Vagina (tissue), 2 donors: Measurements from ENCODE around the gene EYA4. TPM values are rescaled to one million over a fixed set of nuclear protein-coding genes. Genes with fewer than 3 reads are reported as not detected.

Experiments used
- DNase-seq, 2 donors: peaks; one replicate each; pipeline ENCODE4 v3.0.0-alpha.2; 2017; ENCODE audit errors: extremely low spot score in 2 of 2
- H3K27ac ChIP-seq: fragments of 200-600 bp; sonication (generic); one replicate; pipeline ENCODE4 v1.5.1; 2019
- H3K27me3 ChIP-seq: fragments of 200-600 bp; sonication (generic); one replicate; pipeline ENCODE4 v1.5.1; 2019
- H3K36me3 ChIP-seq, 2 donors: fragments of 200-600 bp; sonication (generic); one replicate each; pipeline ENCODE4 v1.5.1; 2017 to 2019
- H3K4me1 ChIP-seq: fragments of 200-600 bp; sonication (generic); one replicate; pipeline ENCODE4 v1.5.1; 2019
- H3K4me3 ChIP-seq, 2 donors: fragments of 200-600 bp; sonication (generic); 1 replicate in 1 of 2; 2 replicates in 1 of 2; pipeline ENCODE4 v1.5.1; 2016 to 2019
- H3K9me3 ChIP-seq: fragments of 200-600 bp; sonication (generic); one replicate; pipeline ENCODE4 v1.5.1; 2019
- POLR2A ChIP-seq, 2 donors: fragments of 450-650 bp; IDR thresholded peaks; one replicate each; pipeline ENCODE4 v1.6.1; 2017; ENCODE audit warnings: antibody characterized with exemption in 2 of 2, mild to moderate bottlenecking in 2 of 2, moderate library complexity in 2 of 2
- POLR2AphosphoS5 ChIP-seq, 2 donors: sonication (generic); formaldehyde crosslinking; IDR thresholded peaks; one replicate each; pipeline ENCODE4 v1.9.0; 2017; ENCODE audit warnings: antibody characterized with exemption in 2 of 2, mild to moderate bottlenecking in 2 of 2, low read depth in 1 of 2; ENCODE audit not compliant: insufficient read depth in 1 of 2
- intact Hi-C: fragments of 100-400 bp; cut with DNase I; formaldehyde crosslinking; loops from one replicate; pipeline ENCODE4 v1.15.1; 2023
- total RNA-seq: library from RNA; depleted of rRNA; stranded (reverse); fragments of >200 nt; gene quantifications from one replicate; pipeline ENCODE4 v1.2.3, GENCODE V29; 2016
- TF ChIP-seq, protein P1 (sequence below), 3 experiments: fragments of 450-650 bp in 2 of 3; fragments of 200-600 bp in 1 of 3; sonication (generic) in 1 of 3; IDR thresholded peaks; one replicate each; pipeline ENCODE4 v1.5.1; 2017 to 2019; ENCODE audit warnings: antibody characterized with exemption in 3 of 3, mild to moderate bottlenecking in 2 of 3, moderate library complexity in 2 of 3

The EYA4 gene
- total RNA-seq, 1 donor from 2014 or later = 18.7 TPM

DNA sequence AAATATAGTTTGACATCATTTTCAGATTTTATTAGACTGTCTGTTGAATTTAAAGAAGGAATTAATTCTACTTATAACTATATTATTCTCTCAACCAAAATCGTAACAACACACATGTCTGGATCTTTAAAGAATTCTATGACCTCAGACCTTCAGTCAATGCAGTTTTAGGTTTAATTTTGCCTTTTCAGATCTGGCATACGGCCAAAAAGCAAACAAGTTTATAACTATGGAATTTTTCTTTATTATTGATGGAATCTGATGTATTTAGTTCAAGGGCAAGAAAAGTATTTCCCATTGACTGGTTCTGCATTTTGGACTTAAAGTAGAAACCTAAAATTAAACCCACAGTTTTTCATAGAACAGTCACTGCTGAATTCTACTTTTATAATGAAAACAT lies 233.4 kb downstream of the EYA4 start:
- Histone ChIP-seq H3K4me1 (no peaks in the 10 kb centered on the region), H3K9me3 (no peaks in the 10 kb centered on the region), H3K27ac (no peak overlapping the region), H3K36me3 (no peaks in the 10 kb centered on the region), H3K4me3 (no peak overlapping the region), H3K27me3 (no peaks in the 10 kb centered on the region)
- TF ChIP-seq POLR2A (IDR thresholded peaks at IDR 0.05) = no peak
- TF ChIP-seq POLR2AphosphoS5 (IDR thresholded peaks at IDR 0.05; ENCODE audit: insufficient read depth in 1 of 2, low read depth in 1 of 2) = no peak
- TF ChIP-seq, protein P1, sequence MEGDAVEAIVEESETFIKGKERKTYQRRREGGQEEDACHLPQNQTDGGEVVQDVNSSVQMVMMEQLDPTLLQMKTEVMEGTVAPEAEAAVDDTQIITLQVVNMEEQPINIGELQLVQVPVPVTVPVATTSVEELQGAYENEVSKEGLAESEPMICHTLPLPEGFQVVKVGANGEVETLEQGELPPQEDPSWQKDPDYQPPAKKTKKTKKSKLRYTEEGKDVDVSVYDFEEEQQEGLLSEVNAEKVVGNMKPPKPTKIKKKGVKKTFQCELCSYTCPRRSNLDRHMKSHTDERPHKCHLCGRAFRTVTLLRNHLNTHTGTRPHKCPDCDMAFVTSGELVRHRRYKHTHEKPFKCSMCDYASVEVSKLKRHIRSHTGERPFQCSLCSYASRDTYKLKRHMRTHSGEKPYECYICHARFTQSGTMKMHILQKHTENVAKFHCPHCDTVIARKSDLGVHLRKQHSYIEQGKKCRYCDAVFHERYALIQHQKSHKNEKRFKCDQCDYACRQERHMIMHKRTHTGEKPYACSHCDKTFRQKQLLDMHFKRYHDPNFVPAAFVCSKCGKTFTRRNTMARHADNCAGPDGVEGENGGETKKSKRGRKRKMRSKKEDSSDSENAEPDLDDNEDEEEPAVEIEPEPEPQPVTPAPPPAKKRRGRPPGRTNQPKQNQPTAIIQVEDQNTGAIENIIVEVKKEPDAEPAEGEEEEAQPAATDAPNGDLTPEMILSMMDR (IDR thresholded peaks at IDR 0.05) = no peak
- intact Hi-C loops = no loop called here
- no peak for DNase-seq

DNA sequence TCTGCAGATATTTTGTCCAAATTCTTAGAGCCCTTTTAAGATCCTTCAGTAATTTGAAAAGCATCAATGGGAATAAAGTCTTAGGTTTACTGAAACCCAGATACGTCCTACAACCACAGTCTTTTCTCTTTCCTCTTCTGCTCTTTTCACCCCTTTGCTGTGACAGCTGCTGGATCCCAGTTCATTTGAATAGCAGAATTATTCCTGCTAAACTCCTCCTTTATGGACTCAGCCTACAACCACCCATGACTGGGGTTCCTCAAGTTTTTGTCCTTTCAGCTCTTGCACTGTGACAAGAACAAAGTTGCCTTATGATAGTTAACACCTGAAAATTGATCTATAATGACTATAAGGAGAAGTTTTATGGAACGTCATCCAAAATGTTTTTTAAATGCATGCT lies 237.5 kb downstream of the EYA4 start:
- TF ChIP-seq POLR2A (IDR thresholded peaks at IDR 0.05) = no peak
- TF ChIP-seq POLR2AphosphoS5 (IDR thresholded peaks at IDR 0.05; ENCODE audit: insufficient read depth in 1 of 2, low read depth in 1 of 2) = no peak
- TF ChIP-seq, protein P1 (IDR thresholded peaks at IDR 0.05) = no peak
- intact Hi-C loops = no loop called here

DNA sequence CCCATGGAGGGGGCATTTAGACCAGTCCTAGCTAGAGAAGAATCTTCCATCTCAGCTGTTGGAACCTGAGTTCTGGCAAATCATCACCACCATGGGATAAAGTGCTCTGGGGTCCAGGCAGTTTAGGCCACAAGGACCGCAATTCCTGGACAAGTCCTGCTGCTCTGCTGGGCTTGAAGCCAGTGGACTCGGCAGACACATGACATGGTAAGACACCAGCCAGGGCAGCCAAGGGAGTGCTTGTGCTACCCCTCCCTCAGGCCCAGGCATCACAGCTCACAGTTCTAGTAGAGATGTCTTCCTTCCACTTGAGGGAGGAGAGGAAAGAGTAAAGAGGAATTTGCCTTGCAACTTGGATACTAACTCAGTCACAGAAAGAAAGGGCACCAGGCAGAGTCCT lies 246.0 kb downstream of the EYA4 start:
- Histone ChIP-seq H3K27ac (no peak overlapping the region), H3K4me3 (no peak overlapping the region), H3K36me3 (no peaks in the 10 kb centered on the region), H3K9me3 (no peaks in the 10 kb centered on the region), H3K27me3 (no peaks in the 10 kb centered on the region), H3K4me1 (no peaks in the 10 kb centered on the region)
- DNase-seq = no peak
- intact Hi-C loops = no loop called here
- TF ChIP-seq, protein P1 (IDR thresholded peaks at IDR 0.05) = no peak
- TF ChIP-seq POLR2AphosphoS5 (IDR thresholded peaks at IDR 0.05; ENCODE audit: insufficient read depth in 1 of 2, low read depth in 1 of 2) (no peak), POLR2A (IDR thresholded peaks at IDR 0.05) (no peak)

More for the DNA sequence above, 237.5 kb downstream of the EYA4 start:
- no peak overlapping the region for H3K4me3 ChIP-seq
- DNase-seq = no peak
- no peaks in the 10 kb centered on the region for H3K36me3 ChIP-seq
- no peaks in the 10 kb centered on the region for H3K4me1 ChIP-seq
- H3K9me3 ChIP-seq = no peaks in the 10 kb centered on the region
- H3K27ac ChIP-seq = no peak overlapping the region
- no peaks in the 10 kb centered on the region for H3K27me3 ChIP-seq

DNA sequence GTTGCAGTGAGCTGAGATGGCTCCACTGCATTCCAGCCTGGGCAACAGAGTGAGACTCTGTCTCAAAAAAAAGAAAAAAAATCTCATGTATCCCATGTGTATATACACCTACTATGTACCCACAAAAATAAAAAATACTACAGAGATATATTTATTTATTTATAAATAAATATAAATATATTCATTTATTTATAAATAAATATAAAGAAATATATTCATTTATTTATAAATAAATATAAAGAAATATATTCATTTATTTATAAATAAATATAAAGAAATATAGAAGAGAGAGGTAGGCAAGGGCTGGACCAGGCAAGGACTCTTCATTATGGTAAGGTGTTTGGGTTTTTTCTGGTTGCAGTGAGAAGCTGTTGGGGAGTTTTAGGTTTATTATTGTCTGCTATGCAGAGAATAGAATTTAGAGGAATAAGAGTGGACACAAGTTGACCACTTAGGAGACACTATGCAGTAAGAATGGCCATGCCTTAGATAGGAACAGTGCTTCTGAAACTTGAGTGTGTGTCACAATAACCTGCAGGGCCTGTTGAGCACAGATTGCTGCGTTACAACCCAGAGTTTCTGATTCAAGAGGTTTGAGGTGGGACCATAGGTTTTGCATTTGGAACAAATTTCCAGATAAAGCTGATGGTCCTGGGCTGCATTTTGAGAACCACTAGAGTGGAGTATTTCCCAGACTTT lies 254.2 kb downstream of the EYA4 start:
- intact Hi-C loops = no loop called here
- H3K9me3 ChIP-seq = no peaks in the 10 kb centered on the region
- no peaks in the 10 kb centered on the region for H3K36me3 ChIP-seq
- no peak overlapping the region for H3K27ac ChIP-seq
- H3K27me3 ChIP-seq = no peaks in the 10 kb centered on the region
- no peak for TF ChIP-seq POLR2AphosphoS5 (IDR thresholded peaks at IDR 0.05; ENCODE audit: insufficient read depth in 1 of 2, low read depth in 1 of 2)
- TF ChIP-seq POLR2A (IDR thresholded peaks at IDR 0.05) = no peak
- TF ChIP-seq, protein P1 (IDR thresholded peaks at IDR 0.05) = no peak
- no peak overlapping the region for H3K4me3 ChIP-seq
- no peak for DNase-seq
- H3K4me1 ChIP-seq = no peaks in the 10 kb centered on the region

DNA sequence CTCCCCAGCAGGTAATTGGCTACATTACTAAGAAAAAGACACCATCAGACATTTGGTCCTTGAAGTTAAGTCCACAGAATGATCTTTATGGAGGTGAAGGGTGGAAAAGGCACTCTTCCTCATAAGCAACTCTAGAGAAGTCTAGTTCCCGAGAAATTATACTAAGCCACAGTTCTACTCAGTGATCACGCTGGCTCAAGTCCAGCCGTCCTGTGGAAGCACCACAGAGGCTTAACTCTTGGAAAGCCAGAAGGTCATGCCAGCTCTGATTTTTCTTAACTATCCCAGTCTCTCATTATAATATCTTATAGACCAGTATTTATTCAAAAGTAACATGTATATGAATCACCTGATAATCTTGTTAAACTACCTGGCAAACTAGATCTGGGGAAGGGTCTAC lies 258.5 kb downstream of the EYA4 start:
- intact Hi-C loops = loop anchor here (5.0 kb wide), 1 partner anchor 43 kb away; no protein-coding TSS in a partner anchor
- Histone ChIP-seq H3K9me3 (no peaks in the 10 kb centered on the region), H3K36me3 (no peaks in the 10 kb centered on the region), H3K27ac (no peak overlapping the region), H3K4me3 (no peak overlapping the region), H3K27me3 (no peaks in the 10 kb centered on the region), H3K4me1 (peaks cover 12% of the 10 kb centered on the region)
- TF ChIP-seq POLR2A (IDR thresholded peaks at IDR 0.05) = no peak
- TF ChIP-seq, protein P1 (IDR thresholded peaks at IDR 0.05) = no peak
- no peak for TF ChIP-seq POLR2AphosphoS5 (IDR thresholded peaks at IDR 0.05; ENCODE audit: insufficient read depth in 1 of 2, low read depth in 1 of 2)
- DNase-seq = no peak
